ENCODE measurements around the gene UBE2V1.
A peak's percentile ranks its signal among the peaks of the same experiment; 100 is the strongest.
"Not testable (repeated sequence)": the region's sequence is repeated elsewhere in the genome, so short reads cannot be mapped to it uniquely, and the experiment has no call there.

The UBE2V1 gene

GRCh38 chr20:50089140-50089786, 23.7 kb downstream of the UBE2V1 start:
- no peak overlapping the region for H3K4me3 ChIP-seq (ENCODE audit: low read depth, low read length)
- TF ChIP-seq CTCF (IDR thresholded peaks at IDR 0.05; ENCODE audit: low read depth, low read length) = no peak
- in situ Hi-C loops (cut with HindIII; ENCODE audit: low sequenced_read_pairs) = no loop called here
- no peak for DNase-seq (ENCODE audit: low read depth, low spot score)

GRCh38 chr20:50088022-50088421, 24.9 kb downstream of the UBE2V1 start:
- DNase-seq (ENCODE audit: low read depth, low spot score) = no peak
- no peak overlapping the region for H3K4me3 ChIP-seq (ENCODE audit: low read depth, low read length)
- in situ Hi-C loops (cut with HindIII; ENCODE audit: low sequenced_read_pairs) = no loop called here
- TF ChIP-seq CTCF (IDR thresholded peaks at IDR 0.05; ENCODE audit: low read depth, low read length) = no peak

- peak; percentile 56 for DNase-seq (ENCODE audit: low read depth, low spot score)
- peak; percentile 79 for TF ChIP-seq CTCF (IDR thresholded peaks at IDR 0.05; ENCODE audit: low read depth, low read length)
- in situ Hi-C loops (cut with HindIII; ENCODE audit: low sequenced_read_pairs) = no loop called here
- H3K4me3 ChIP-seq (ENCODE audit: low read depth, low read length) = no peak overlapping the region
Observed at GRCh38 chr20:50085481-50086365, 27.2 kb downstream of the UBE2V1 start.

- TF ChIP-seq CTCF (IDR thresholded peaks at IDR 0.05; ENCODE audit: low read depth, low read length) = no peak
- in situ Hi-C loops (cut with HindIII; ENCODE audit: low sequenced_read_pairs) = no loop called here
- H3K4me3 ChIP-seq (ENCODE audit: low read depth, low read length) = no peak overlapping the region
- DNase-seq (ENCODE audit: low read depth, low spot score) = no peak
Observed at GRCh38 chr20:50085146-50085480, 27.8 kb downstream of the UBE2V1 start.

- in situ Hi-C loops (cut with HindIII; ENCODE audit: low sequenced_read_pairs) = no loop called here
- TF ChIP-seq CTCF (IDR thresholded peaks at IDR 0.05; ENCODE audit: low read depth, low read length) = no peak
- no peak for DNase-seq (ENCODE audit: low read depth, low spot score)
- H3K4me3 ChIP-seq (ENCODE audit: low read depth, low read length) = no peak overlapping the region
Observed at GRCh38 chr20:50083034-50083433, 29.9 kb downstream of the UBE2V1 start.

GRCh38 chr20:50082056-50082455, 30.9 kb downstream of the UBE2V1 start:
- in situ Hi-C loops (cut with HindIII; ENCODE audit: low sequenced_read_pairs); H3K4me3 ChIP-seq (ENCODE audit: low read depth, low read length); DNase-seq (ENCODE audit: low read depth, low spot score): not testable (repeated sequence)
